ENCODE measurements around the gene NOX5. TPM values are rescaled to one million over a fixed set of nuclear protein-coding genes. Genes with fewer than 3 reads are reported as not detected.

NOX5 gene
- total and polyA plus RNA-seq, 4 experiments from 2014 or later, result 0.06 to 0.08 TPM; not detected in 2

- Histone ChIP-seq H3K27me3 (ENCODE audit: insufficient read depth, low read length) (no peaks in the 10 kb centered on the region), H3K4me1 (ENCODE audit: insufficient read depth, low read length) (peaks cover 8% of the 10 kb centered on the region), H3K27ac (ENCODE audit: low read depth, low read length) (no peak overlapping the region), H3K9me3 (ENCODE audit: control insufficient read depth in 1 of 2, low read length in 2 of 2) (no peaks in the 10 kb centered on the region), H3K4me3 (ENCODE audit: low read length in 2 of 2) (no peak overlapping the region), H3K36me3 (ENCODE audit: insufficient read depth, low read length) (no peaks in the 10 kb centered on the region)
- peaks cover 3 to 12% (median 4%) of the 10 kb centered on the region in 4 donors for H3K4me1 Mint-ChIP-seq
- H3K27me3 Mint-ChIP-seq, result peaks cover 12 to 16% of the 10 kb centered on the region in 2 donors
- ChIA-PET POLR2A (ENCODE audit: partially characterized antibody) (no interaction called here), CTCF (ENCODE audit: partially characterized antibody) (interaction anchor here (0.7 to 1.7 kb wide), 3 partner anchors 26 to 359 kb away, joined by 3 to 5 read pairs (median 4); no protein-coding TSS in a partner anchor)
- H3K4me3 Mint-ChIP-seq, result peak overlapping the region in 3 of 8 donors; percentile 8 to 21 (median 9)
- intact Hi-C loops (cut with micrococcal nuclease), result no loop called here
- no peaks in the 10 kb centered on the region for H3K36me3 Mint-ChIP-seq
- no peak overlapping the region for H3K27ac Mint-ChIP-seq
- H3K9me3 Mint-ChIP-seq, result no peaks in the 10 kb centered on the region
- DNase-seq, result no peak
Observed at GRCh38 chr15:69032703-69033373, 18.3 kb downstream of the NOX5 start.

GRCh38 chr15:69034352-69034751 lies 19.9 kb downstream of the NOX5 start:
- peaks cover 3 to 12% (median 4%) of the 10 kb centered on the region in 4 donors for H3K4me1 Mint-ChIP-seq

GRCh38 chr15:69035205-69035917 lies 20.9 kb downstream of the NOX5 start:
- no peak overlapping the region for H3K4me3 Mint-ChIP-seq
- H3K4me1 ChIP-seq (ENCODE audit: insufficient read depth, low read length), result peaks cover 8% of the 10 kb centered on the region
- H3K36me3 ChIP-seq (ENCODE audit: insufficient read depth, low read length), result no peaks in the 10 kb centered on the region
- H3K4me1 Mint-ChIP-seq, result peaks cover 3 to 12% (median 4%) of the 10 kb centered on the region in 4 donors
- no peak for DNase-seq
- no peak overlapping the region for H3K4me3 ChIP-seq (ENCODE audit: low read length in 2 of 2)
- no peaks in the 10 kb centered on the region for H3K9me3 Mint-ChIP-seq
- POLR2A ChIA-PET (ENCODE audit: partially characterized antibody), result no interaction called here
- CTCF ChIA-PET (ENCODE audit: partially characterized antibody), result no interaction called here
- intact Hi-C loops (cut with micrococcal nuclease), result no loop called here
- no peak overlapping the region for H3K27ac ChIP-seq (ENCODE audit: low read depth, low read length)
- no peaks in the 10 kb centered on the region for H3K36me3 Mint-ChIP-seq
- no peak overlapping the region for H3K27ac Mint-ChIP-seq
- H3K27me3 ChIP-seq (ENCODE audit: insufficient read depth, low read length), result no peaks in the 10 kb centered on the region
- no peaks in the 10 kb centered on the region for H3K9me3 ChIP-seq (ENCODE audit: control insufficient read depth in 1 of 2, low read length in 2 of 2)
- H3K27me3 Mint-ChIP-seq, result peaks cover 12 to 15% of the 10 kb centered on the region in 2 donors

More at GRCh38 chr15:69034352-69034751, 19.9 kb downstream of the NOX5 start:
- Histone ChIP-seq H3K4me1 (ENCODE audit: insufficient read depth, low read length) (peaks cover 8% of the 10 kb centered on the region), H3K36me3 (ENCODE audit: insufficient read depth, low read length) (no peaks in the 10 kb centered on the region), H3K9me3 (ENCODE audit: control insufficient read depth in 1 of 2, low read length in 2 of 2) (no peaks in the 10 kb centered on the region), H3K4me3 (ENCODE audit: low read length in 2 of 2) (no peak overlapping the region), H3K27ac (ENCODE audit: low read depth, low read length) (no peak overlapping the region), H3K27me3 (ENCODE audit: insufficient read depth, low read length) (no peaks in the 10 kb centered on the region)
- H3K27ac Mint-ChIP-seq, result no peak overlapping the region
- intact Hi-C loops (cut with micrococcal nuclease), result no loop called here
- ChIA-PET POLR2A (ENCODE audit: partially characterized antibody) (no interaction called here), CTCF (ENCODE audit: partially characterized antibody) (interaction anchor here (1.0 to 1.7 kb wide), 3 partner anchors 12 to 357 kb away, joined by 4 read pairs; no protein-coding TSS in a partner anchor)
- H3K36me3 Mint-ChIP-seq, result no peaks in the 10 kb centered on the region
- no peak overlapping the region for H3K4me3 Mint-ChIP-seq
- H3K9me3 Mint-ChIP-seq, result no peaks in the 10 kb centered on the region
- peaks cover 12 to 15% of the 10 kb centered on the region in 2 donors for H3K27me3 Mint-ChIP-seq
- no peak for DNase-seq

- no peaks in the 10 kb centered on the region for H3K36me3 Mint-ChIP-seq
- no peak overlapping the region for H3K27ac Mint-ChIP-seq
- POLR2A ChIA-PET (ENCODE audit: partially characterized antibody), result no interaction called here
Observed at GRCh38 chr15:69035918-69036258, 21.4 kb downstream of the NOX5 start.

GRCh38 chr15:69036826-69037225 lies 22.3 kb downstream of the NOX5 start:
- no peaks in the 10 kb centered on the region for H3K27me3 ChIP-seq (ENCODE audit: insufficient read depth, low read length)

More at GRCh38 chr15:69035918-69036258, 21.4 kb downstream of the NOX5 start:
- Mint-ChIP-seq H3K9me3 (no peaks in the 10 kb centered on the region), H3K27me3 (peaks cover 12 to 15% of the 10 kb centered on the region in 2 donors), H3K4me3 (no peak overlapping the region), H3K4me1 (peaks cover 3 to 12% (median 4%) of the 10 kb centered on the region in 4 donors)
- CTCF ChIA-PET (ENCODE audit: partially characterized antibody), result no interaction called here
- H3K4me3 ChIP-seq (ENCODE audit: low read length in 2 of 2), result no peak overlapping the region
- H3K27ac ChIP-seq (ENCODE audit: low read depth, low read length), result no peak overlapping the region
- no peak for DNase-seq
- intact Hi-C loops (cut with micrococcal nuclease), result no loop called here
- no peaks in the 10 kb centered on the region for H3K9me3 ChIP-seq (ENCODE audit: control insufficient read depth in 1 of 2, low read length in 2 of 2)
- H3K36me3 ChIP-seq (ENCODE audit: insufficient read depth, low read length), result no peaks in the 10 kb centered on the region
- no peaks in the 10 kb centered on the region for H3K27me3 ChIP-seq (ENCODE audit: insufficient read depth, low read length)
- H3K4me1 ChIP-seq (ENCODE audit: insufficient read depth, low read length), result peaks cover 8% of the 10 kb centered on the region

GRCh38 chr15:69037482-69037881 lies 23.0 kb downstream of the NOX5 start:
- H3K4me1 ChIP-seq (ENCODE audit: insufficient read depth, low read length), result no peaks in the 10 kb centered on the region
- CTCF ChIA-PET (ENCODE audit: partially characterized antibody), result interaction anchor here (1.3 kb wide), 1 partner anchor 358 kb away, joined by 3 read pairs; no protein-coding TSS in a partner anchor
- no peak overlapping the region for H3K27ac ChIP-seq (ENCODE audit: low read depth, low read length)
- intact Hi-C loops (cut with micrococcal nuclease), result no loop called here
- no peaks in the 10 kb centered on the region for H3K36me3 ChIP-seq (ENCODE audit: insufficient read depth, low read length)
- no peak overlapping the region for H3K4me3 ChIP-seq (ENCODE audit: low read length in 2 of 2)
- Mint-ChIP-seq H3K27me3 (peaks cover 12 to 15% of the 10 kb centered on the region in 2 donors), H3K4me1 (peaks cover 0 to 3% (median 0%) of the 10 kb centered on the region in 4 donors), H3K9me3 (no peaks in the 10 kb centered on the region), H3K27ac (peak overlapping the region in 1 of 7 donors; percentile 20), H3K36me3 (no peaks in the 10 kb centered on the region), H3K4me3 (no peak overlapping the region)
- POLR2A ChIA-PET (ENCODE audit: partially characterized antibody), result no interaction called here
- H3K27me3 ChIP-seq (ENCODE audit: insufficient read depth, low read length), result no peaks in the 10 kb centered on the region
- DNase-seq, result no peak
- no peaks in the 10 kb centered on the region for H3K9me3 ChIP-seq (ENCODE audit: control insufficient read depth in 1 of 2, low read length in 2 of 2)

More at GRCh38 chr15:69036826-69037225, 22.3 kb downstream of the NOX5 start:
- H3K27ac ChIP-seq (ENCODE audit: low read depth, low read length), result no peak overlapping the region
- H3K4me1 ChIP-seq (ENCODE audit: insufficient read depth, low read length), result peaks cover 6% of the 10 kb centered on the region
- Mint-ChIP-seq H3K27me3 (peaks cover 12 to 15% of the 10 kb centered on the region in 2 donors), H3K9me3 (no peaks in the 10 kb centered on the region), H3K36me3 (no peaks in the 10 kb centered on the region), H3K4me3 (no peak overlapping the region), H3K4me1 (peaks cover 3 to 8% (median 3%) of the 10 kb centered on the region in 4 donors), H3K27ac (no peak overlapping the region)
- ChIA-PET CTCF (ENCODE audit: partially characterized antibody) (interaction anchor here (1.3 kb wide), 1 partner anchor 358 kb away, joined by 3 read pairs; no protein-coding TSS in a partner anchor), POLR2A (ENCODE audit: partially characterized antibody) (no interaction called here)
- no peaks in the 10 kb centered on the region for H3K9me3 ChIP-seq (ENCODE audit: control insufficient read depth in 1 of 2, low read length in 2 of 2)
- no peak overlapping the region for H3K4me3 ChIP-seq (ENCODE audit: low read length in 2 of 2)
- no peak for DNase-seq
- intact Hi-C loops (cut with micrococcal nuclease), result no loop called here
- H3K36me3 ChIP-seq (ENCODE audit: insufficient read depth, low read length), result no peaks in the 10 kb centered on the region

- intact Hi-C loops (cut with micrococcal nuclease), result no loop called here
- CTCF ChIA-PET (ENCODE audit: partially characterized antibody), result interaction anchor here (1.3 kb wide), 1 partner anchor 357 kb away, joined by 3 read pairs; no protein-coding TSS in a partner anchor
Observed at GRCh38 chr15:69037977-69038376, 23.5 kb downstream of the NOX5 start.

More at GRCh38 chr15:69037977-69038376, 23.5 kb downstream of the NOX5 start:
- peaks cover 12 to 15% of the 10 kb centered on the region in 2 donors for H3K27me3 Mint-ChIP-seq
- H3K27ac ChIP-seq (ENCODE audit: low read depth, low read length), result no peak overlapping the region
- no peaks in the 10 kb centered on the region for H3K9me3 ChIP-seq (ENCODE audit: control insufficient read depth in 1 of 2, low read length in 2 of 2)
- H3K36me3 ChIP-seq (ENCODE audit: insufficient read depth, low read length), result no peaks in the 10 kb centered on the region
- H3K4me3 Mint-ChIP-seq, result no peak overlapping the region
- H3K4me1 ChIP-seq (ENCODE audit: insufficient read depth, low read length), result no peaks in the 10 kb centered on the region
- H3K36me3 Mint-ChIP-seq, result no peaks in the 10 kb centered on the region
- no peaks in the 10 kb centered on the region for H3K4me1 Mint-ChIP-seq
- H3K27me3 ChIP-seq (ENCODE audit: insufficient read depth, low read length), result no peaks in the 10 kb centered on the region
- H3K27ac Mint-ChIP-seq, result no peak overlapping the region
- POLR2A ChIA-PET (ENCODE audit: partially characterized antibody), result no interaction called here
- H3K4me3 ChIP-seq (ENCODE audit: low read length in 2 of 2), result no peak overlapping the region
- DNase-seq, result no peak
- H3K9me3 Mint-ChIP-seq, result no peaks in the 10 kb centered on the region

All from CD4-positive, alpha-beta memory T cell (primary cell).